Measurements from ENCODE around the gene FADS1.

DNA sequence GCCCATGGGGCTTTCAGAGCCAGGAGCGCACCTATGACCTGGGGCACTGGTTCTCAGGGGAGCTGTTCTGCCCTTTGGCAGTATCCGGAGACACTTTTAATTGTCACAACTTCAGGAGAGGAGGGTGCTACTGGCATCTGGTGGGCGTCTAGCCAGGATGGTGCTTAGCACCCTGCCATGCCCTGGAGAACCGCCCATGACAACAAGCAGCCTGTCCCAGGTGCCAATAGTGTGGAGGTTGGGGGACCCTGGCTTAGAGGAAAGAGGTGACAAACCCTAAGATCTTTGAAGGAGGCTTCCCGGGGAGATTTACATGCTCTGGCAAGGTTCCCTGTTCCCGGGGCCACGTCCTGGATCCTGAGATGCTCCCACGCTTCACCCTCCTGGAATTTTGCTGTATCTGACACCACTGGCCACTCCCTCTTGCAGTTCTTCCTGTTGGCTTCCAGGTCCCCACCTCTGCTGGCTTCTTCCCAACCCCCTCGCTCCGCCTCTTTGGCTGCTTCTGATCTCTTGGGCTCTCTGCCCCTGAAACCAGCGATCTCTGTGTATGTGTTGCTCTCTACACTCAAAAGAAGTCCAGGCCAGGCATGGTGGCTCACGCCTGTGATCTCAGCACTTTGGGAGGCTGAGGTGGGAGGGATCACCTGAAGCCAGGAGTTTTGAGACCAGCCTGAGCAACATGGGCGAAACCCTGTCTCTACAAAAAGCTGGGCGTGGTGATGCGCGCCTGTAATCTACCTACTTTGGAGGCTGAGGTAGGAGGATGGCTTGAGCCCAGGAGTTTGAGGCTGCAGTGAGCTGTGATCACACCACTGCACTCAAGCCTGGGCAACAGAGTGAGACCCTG lies 43.5 kb upstream of the FADS1 start:
- TF ChIP-seq, protein P1, sequence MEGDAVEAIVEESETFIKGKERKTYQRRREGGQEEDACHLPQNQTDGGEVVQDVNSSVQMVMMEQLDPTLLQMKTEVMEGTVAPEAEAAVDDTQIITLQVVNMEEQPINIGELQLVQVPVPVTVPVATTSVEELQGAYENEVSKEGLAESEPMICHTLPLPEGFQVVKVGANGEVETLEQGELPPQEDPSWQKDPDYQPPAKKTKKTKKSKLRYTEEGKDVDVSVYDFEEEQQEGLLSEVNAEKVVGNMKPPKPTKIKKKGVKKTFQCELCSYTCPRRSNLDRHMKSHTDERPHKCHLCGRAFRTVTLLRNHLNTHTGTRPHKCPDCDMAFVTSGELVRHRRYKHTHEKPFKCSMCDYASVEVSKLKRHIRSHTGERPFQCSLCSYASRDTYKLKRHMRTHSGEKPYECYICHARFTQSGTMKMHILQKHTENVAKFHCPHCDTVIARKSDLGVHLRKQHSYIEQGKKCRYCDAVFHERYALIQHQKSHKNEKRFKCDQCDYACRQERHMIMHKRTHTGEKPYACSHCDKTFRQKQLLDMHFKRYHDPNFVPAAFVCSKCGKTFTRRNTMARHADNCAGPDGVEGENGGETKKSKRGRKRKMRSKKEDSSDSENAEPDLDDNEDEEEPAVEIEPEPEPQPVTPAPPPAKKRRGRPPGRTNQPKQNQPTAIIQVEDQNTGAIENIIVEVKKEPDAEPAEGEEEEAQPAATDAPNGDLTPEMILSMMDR (conservative IDR thresholded peaks at IDR 0.05): no peak
- no peak for TF ChIP-seq EZH2 (IDR thresholded peaks at IDR 0.05; ENCODE audit: low read depth)

Measured in PC-9 (cell line).